CD4-positive, alpha-beta T cell treated with Interleukin-6 at 100 ng/mL for 8 hours (primary cell): ENCODE results near the gene PDLIM3.
"Not testable (repeated sequence)": the region's sequence is repeated elsewhere in the genome, so short reads cannot be mapped to it uniquely, and the experiment has no call there.

Experiments
- DNase-seq: peaks from one replicate; pipeline ENCODE4 v3.0.0-alpha.2; 2020; ENCODE audit warnings: mixed read lengths, low spot score

PDLIM3 gene

DNA sequence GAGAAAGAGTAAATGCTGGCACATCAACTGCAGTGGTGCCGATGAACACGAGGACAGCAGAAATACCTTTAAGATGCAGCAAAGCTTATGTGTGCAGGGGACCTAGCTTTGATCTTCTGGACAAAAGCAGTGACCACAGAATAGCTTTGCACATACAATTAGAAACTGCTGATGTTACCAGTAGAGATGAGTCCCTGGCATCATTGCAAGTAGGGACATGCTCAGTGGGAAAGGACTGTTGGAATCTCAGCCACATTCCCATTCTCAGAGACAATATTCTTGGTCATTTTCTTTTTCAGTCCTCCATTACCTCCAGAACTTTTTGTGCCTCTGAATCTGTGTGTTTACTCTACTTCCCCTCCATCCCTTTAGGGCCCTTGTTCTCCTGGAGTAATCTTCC lies 16.9 kb upstream of the PDLIM3 start:
- no peak for DNase-seq

DNA sequence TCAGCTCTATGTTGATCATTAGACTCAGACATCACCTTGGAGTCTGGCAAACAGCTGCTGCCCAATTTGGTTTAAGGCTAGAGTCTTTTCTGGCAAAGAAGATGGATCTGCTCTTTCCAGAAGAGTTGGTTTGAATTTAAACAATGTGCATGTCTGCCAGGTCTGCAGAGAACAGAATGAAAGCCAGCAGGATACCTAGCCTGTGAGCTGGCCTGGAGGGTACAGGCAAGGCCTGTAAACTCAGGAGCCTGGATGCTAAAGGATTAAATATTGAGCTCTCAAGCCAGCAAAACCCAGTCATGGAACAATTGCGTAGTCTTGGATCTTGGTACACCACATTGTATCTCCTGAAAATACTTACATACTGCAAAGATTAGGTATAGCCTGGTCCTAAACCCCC lies 15.6 kb upstream of the PDLIM3 start:
- no peak for DNase-seq

DNA sequence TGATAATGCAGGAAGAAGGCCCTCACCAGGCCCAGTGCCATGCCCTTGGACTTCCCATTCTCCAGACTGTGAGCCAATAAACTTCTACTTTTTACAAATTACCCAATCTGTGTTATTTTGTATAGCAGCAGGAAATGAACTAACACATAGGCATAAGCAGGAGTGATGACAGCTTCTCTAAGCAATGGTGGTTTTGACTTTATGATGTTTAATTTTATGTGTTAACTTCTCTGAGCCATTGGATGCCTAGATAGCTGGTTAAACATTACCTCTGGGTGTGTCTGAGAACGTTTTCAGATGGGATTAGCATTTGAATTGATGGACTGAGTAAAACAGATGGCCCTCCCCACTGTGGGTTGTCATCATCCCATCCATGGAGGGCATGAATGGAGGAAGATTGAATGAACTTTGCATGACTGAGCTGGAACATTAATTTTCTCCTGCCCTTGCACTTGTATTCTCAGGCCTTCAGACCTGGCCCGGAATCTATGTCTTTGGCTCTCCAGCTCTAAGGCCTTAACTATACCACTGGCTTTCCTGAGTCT lies 13.9 kb upstream of the PDLIM3 start:
- DNase-seq: no peak

DNA sequence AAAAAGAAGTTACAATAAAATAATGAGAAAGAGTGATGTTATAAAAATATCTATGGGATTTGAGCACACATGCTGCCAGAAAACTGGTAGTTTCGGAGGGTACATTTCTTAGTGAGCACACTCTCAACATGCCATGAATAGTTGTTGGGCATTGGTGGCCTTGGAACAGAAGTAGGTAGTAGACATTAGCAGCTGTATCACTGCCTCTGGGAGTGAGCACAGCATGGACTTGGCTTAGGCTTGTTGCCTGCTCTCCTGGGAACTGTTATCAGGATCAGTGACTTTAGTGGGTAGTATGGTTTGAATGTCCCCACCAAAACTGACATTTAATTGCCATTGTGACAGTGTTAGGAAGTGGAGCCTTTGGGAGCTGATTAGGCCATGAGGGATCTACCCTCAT lies 13.3 kb upstream of the PDLIM3 start:
- no peak for DNase-seq

DNA sequence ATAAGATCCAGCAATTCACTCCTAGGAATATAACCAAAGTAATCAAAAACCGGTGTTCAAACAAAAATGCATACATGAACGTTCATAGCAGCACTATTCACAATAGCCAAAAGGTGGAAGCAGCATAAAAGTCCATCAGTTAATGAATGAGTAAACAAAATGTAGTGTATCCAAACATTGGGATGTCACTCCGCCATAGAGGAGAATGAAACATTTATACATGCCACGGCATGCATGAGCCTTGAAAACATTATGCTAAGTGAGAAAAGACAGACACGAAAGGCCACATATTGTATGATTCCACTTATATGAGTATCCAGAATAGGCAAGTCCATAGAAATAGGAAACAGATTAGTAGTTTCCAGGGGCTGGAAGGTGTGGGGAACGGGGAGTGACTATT lies 11.0 kb upstream of the PDLIM3 start:
- no peak for DNase-seq

DNA sequence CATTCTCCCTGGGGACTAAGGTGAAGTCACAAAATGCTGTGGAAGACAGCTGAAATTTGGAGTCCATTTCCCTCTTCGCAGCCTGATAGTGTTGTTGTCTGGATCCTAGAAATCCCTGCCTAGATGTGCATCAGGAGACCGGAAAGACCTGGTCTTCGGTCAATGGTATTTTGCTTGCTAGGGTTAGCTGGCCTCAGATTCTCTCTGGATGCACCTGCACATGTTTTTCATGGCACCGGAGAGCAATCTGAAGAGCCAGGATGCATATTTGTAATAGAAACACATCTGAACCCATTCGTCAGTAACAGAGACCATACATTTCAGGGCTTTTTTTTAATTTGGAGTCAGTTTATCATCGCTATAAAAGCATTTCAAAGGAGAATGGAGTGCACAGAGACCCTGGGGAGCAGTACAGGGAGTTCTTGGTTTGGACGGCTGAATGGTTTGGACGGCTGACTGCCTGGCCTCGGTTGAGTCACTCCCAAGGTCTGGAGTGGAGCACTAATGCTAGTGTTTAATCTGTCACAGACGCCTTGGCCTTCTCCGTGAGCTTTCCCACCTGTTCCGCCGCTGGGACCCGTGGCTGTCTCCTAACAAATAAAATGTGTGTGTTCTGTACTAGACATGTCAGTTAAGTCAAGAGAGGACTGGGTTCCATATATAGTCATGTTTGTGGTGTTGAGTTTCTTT lies 7.5 kb upstream of the PDLIM3 start:
- DNase-seq: no peak

DNA sequence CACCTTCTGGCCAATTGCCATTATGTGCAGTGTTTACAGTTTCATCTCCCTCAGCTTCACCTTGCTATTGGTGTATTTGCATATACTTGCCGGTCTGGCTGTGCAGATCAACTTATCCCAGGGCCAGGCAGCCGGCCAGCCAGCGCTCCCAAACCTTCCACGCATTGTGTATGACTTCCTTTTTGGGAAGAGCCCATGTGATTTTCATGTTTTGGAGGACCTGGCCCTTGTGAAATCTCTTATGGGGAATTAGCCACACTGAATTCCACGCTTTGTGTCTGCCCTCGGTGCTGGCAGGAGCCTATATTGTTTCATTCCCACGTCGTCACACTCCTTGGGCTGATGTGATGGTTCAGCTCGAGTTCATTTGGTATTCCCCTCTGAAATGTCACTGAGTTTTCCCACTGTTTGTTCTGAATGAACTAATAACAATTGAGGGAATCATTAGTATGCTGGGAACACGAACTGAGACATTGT lies 6.0 kb upstream of the PDLIM3 start:
- DNase-seq: no peak

DNA sequence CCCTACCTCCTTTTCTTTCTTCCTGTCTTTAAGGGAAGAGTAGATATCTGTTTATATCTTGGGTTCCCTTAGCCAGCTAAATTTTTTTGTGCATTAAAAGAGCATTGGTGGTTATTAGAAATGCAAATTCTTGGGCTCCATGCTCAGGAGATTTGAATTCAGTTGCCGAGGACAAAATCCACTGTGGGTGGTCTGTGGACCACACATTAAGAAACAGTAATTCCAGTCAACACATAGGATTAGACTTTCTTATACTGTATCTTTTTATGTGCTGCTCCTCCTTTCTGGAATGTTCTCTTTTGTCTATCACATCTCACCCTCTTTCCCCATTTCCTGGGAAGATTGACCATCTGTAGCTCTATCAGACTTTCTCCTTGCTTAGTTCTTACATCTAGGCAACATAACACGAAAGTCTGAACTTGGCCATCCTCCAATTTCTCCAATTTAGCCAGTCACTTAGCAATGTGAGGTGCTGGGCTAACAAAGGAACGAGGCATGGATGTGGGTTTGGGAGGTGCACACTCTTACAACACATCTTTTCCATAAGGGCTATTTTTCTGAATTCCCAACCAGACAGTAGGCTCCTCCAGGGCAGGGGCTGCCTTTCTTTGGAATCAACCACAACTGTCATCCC lies 5.3 kb upstream of the PDLIM3 start:
- DNase-seq: no peak

DNA sequence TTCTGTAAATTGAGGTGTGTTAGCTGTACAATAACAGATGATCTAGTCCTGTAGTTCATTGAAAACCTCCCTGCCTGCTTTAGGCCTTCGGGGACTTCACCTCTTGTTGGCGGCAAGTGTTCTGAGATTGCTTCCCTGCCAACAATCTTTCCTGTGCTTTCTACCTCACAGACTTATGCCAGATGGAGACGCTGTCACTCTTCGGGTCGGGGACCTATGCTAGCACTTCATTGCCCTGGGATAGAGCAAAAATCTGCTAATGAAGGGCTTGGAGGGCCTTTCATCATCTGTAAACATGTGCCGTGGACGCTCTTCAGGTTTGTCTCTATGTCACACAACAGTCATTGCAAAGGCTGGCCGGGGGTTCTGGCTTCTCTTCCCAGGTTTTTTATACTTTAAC lies 4.7 kb upstream of the PDLIM3 start:
- DNase-seq: no peak

DNA sequence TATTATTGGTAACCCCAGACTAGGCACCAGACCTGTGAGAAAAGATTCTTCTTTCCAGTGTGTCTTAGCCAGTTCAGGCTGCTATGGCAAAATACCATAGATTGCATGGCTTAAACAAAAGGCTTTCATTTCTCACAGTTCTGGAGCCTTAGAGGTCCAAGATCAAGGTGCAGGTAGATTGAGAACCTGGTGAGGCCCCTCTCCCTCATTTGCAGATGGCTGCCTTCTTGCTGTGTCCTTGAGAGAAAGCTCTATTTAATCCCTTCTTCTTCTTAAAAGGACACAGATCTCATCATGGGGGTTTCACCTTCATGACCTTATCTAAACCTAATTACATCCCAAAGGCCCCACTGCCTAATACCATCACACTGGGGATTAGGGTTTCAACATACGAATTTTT lies 3.5 kb upstream of the PDLIM3 start:
- no peak for DNase-seq

DNA sequence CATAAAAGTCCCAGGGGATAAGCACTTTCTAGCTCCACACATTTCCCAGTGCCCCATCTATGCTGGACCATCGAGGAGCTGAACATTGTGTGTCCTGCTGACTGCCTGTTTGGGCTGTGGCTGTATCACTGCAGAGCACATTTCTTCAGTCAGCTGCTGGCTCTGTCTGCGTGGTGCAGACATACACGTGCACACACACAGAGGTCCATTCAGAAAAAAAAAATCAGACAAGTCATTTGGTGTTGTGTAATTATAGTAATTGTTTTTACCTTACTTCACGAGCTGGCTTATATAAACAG lies 1.1 kb upstream of the PDLIM3 start:
- DNase-seq: no peak

DNA sequence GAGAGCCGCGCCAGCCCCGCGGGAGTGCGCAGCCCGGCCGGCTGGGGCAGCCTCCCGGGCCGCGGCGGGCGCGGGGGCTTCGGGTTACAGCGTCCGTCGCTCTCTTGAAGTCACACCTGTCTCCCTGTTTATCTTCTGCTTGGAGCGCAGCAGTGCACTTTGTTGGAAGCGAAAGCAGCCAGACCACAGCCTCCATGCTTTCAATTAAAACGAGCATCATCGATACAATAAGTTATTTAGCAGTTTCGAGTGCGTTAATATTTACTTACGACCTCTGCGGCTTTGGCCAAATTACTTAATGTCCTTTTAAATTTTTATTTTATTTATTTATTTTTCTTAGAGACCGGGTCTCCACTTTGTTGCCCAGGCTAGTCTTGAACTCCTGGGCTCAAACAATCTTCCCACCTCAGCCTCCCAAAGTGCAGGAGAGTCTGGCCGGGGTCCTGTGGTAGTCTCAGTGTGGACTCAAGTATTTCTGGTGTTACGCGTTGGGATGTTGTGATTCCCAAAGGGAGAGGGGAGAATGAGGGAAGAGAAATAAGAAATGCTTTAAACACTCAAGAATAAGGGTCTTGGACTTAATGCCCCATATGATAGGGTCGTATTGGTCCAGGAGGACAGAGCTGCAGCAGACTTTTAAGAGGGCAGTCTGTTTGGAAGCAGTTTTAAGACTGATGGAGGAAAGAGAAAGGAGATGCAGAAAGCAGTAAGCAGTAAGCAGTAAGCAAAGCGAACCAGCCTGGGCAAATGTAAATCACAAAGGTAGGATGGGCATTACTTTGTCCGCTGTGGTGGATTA lies 504 bp upstream of the PDLIM3 start:
- DNase-seq: no peak

DNA sequence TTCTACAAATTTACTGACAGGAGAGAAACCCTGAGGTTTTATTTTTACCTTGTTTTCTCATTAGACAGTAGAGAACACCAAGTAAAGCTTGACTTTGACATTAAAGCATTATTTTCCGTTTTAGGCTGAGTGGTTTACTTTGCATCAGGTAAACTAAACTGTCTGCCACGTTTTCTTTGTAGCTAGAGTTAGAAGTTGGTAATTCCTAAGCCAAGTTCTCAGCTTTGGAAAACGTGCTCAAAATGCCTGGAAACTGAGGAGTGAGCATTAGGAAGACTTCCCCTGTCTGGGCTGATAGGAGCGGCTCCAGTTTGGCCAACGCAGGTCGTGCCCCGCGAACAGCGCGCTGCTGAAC lies 819 bp downstream of the PDLIM3 start:
- DNase-seq: no peak

DNA sequence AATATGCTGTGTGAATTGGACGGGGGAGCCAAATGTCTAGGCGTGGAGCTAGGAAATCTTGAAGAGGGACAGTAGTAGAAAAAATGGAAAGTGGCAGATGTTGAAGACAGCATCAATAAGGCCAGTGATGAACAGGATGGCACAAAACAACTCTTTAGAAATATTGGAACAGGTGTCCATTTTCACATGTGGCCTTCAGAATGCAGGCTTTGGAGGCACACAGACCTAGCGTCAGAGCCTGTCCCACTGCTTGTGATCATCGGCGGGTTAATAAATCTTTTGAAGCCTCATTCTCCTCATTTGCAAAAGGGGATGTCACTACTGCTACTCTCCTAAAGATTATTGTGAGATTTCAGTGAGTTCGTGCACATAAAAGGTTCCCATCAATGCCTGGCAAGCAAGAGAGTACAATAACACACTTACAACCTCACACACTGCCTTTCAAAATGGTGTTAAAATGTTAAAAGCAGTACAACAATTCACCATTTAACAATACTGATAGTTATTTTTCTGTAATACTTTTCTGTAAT lies 2.4 kb downstream of the PDLIM3 start:
- DNase-seq: no peak

DNA sequence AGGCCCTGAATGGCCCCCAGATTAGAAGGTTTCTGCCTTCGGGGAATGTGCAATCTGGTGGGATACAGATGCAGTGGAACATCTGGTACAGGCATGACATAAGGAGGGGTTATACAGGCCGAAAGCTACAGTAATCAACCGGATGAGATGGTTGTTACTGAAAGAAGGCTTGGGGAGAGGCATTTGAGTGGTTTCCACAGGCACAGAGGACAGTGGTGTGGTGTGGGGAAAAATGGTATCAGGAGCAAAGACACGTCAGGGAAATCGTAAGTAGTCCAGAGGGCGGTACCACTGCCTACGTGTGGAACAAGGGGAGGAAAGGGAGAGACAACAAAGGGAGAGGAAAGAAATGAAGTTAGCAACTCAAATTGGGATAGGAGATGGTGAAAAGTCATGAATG lies 3.0 kb downstream of the PDLIM3 start:
- DNase-seq: no peak

DNA sequence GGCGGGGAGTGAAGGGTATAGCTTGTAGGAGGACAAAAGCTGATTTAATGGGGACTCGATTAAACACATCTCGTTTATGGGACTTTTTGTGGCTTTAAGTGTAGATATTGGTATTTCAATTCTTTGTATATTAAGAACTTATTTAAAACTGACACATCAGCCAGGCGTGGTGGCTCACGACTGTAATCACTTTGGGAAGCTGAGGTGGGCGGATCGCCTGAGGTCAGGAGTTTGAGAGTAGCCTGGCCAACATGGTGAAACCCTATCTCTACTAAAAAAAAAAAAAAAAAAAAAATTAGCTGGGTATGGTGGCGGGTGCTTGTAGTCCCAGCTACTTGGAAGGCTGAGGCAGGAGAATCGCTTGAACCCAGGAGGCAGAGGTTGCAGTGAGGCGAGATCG lies 3.7 kb downstream of the PDLIM3 start:
- not testable (repeated sequence) for DNase-seq

DNA sequence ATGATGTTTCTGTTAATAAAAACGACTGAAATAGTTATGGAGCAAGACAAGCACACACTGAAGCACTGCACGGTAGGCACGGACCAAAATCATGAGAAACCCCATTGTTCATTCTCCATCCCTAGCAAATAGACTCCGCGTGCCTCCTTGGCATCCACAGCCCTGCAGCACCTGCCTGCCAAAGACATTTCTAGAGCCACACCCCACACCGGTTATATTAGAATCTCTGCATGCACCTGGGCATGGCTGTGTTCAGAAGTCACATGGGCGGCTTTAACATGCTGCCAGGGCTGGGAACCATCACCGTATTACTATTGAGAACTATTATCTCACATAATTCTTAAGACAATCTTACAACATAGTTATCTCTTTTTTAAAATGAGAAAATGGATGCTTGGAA lies 5.9 kb downstream of the PDLIM3 start:
- DNase-seq: no peak

DNA sequence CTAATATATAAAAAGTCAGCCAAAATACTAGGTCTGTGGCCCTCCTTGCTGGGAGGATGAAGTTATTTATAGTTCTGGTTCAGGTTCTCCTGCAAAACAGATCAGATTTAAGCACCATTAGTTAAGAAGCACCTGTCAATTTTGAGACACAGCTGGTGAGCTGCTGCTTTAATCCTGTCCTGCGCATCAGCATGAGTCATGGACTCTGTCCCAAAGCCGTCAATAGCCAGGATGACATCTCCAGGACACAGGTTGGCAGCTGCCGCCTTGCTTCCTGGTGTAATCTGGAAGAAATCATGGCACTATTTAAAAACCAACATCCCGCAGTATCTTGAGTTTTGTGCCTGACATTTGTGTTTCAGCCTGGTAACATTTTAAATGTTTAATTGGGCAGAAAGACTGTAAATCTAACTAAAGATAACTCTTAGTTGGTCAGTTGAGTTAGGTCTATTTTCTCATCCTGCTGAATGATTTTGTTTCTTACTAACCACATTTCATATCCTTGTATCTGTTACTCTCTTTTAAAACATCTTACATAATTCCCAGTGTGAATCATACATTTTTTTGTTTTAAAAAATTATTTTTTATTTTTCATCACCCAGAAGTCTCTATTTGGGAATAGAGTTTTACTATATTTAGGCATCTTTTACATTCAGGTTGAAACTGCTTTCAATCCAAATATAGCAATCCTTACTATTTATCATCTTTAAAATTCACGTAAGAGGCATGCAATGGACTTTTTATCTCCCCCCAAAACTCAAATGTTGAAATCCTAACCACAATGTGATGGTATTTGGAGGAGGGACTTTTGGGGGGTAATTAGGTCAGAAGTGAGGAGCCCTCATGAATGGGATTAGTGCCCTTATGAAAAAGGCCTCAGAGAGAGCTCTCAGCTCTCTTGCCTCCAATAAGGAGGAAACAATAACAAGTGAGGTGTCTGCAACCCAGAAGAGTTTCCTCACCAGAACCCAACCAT lies 10.1 kb downstream of the PDLIM3 start:
- no peak for DNase-seq

DNA sequence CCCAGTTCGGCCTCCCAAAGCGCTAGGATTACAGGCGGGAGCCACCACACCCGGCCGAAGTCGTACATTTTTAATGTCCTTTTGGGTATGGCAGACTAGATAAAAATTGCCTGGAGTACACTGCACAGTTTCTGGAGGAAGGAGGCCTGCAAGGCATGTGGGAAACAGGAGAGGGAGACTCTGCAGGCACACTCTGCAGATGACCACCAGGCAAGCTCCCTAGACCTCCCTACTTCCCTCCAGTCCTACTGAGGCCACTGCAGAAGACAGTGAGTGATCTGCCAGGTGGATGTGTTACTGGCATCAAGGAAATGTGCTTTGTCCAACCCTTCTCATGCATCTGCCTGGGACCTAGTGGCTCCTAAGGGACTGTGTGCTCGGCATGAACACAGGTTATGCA lies 11.4 kb downstream of the PDLIM3 start:
- DNase-seq: no peak

DNA sequence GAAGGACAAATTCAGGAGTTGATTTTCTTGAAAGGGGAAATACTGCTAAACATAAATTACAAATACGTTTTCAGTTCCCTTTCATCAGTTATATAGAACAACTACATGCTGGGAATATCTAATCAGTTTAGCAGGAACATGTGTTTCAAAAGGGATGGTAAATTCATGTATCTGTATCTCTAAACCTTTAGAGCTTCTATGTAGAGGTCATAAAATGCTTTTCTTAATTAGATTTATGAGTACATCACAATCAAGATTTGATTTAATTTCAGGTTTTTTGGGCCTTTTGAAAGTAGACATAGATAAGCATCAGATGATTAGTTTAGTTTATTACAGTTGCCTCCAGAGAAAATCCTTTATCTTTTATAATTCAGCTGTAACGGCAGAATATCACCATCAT lies 12.9 kb downstream of the PDLIM3 start:
- DNase-seq: no peak

DNA sequence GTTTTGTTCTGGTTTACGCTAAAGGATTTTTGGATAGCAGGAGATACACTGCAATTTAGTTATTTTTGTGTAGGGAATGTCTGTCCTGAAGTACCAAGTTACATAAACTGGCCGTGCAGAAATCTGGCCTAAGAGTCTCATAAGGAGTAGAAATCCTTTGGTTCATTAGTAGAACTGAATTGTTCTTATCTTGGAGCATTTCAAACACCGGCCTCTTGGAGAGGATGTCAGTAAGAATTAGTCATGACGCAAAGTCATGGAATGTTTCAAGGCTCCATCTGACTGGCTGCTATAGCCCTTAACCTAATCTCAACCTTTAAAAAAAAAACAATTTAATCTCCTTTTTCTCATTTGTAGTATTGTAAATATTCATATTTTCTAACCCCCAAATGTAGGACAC lies 15.2 kb downstream of the PDLIM3 start:
- no peak for DNase-seq

DNA sequence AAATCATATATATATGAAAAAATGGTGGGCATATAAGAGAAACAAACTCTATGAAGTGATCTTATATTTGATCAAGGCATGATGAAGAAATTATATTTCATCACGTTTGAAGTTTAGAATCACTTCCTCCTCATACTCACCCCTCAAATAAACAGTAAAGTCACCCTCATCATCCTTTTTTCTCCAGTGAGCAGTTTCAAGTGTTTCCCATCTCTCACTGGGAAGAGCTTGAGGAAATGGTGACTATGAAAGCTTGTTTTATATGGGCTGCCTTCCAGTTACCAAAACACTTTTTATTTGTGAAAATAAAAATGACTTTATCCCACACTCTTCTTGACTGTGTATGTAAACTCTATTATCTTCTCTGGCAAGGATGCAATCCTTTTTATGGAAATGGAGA lies 16.8 kb downstream of the PDLIM3 start:
- no peak for DNase-seq
